ENCODE data around the gene MOB1A.

DNA sequence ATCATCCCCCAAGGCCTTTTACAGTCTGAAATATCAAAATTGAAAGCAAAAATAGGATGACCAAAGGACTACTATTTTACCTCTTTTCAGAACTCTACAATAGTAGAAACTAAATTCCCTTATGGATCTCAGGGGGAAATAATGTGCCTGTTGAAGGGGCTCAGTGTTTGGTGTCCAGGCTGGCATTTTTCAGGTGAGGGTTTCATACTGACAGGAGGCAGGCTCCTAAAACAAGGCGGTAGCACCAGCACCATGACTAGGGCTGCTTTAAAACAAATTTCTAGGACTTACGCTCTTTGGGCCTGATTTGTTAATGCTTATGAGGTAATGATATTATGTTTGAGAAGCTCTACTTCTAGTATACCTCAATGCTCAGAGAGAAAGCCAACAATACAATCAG is 25.7 kb downstream of the MOB1A start:
- TF ChIP-seq, protein P1, sequence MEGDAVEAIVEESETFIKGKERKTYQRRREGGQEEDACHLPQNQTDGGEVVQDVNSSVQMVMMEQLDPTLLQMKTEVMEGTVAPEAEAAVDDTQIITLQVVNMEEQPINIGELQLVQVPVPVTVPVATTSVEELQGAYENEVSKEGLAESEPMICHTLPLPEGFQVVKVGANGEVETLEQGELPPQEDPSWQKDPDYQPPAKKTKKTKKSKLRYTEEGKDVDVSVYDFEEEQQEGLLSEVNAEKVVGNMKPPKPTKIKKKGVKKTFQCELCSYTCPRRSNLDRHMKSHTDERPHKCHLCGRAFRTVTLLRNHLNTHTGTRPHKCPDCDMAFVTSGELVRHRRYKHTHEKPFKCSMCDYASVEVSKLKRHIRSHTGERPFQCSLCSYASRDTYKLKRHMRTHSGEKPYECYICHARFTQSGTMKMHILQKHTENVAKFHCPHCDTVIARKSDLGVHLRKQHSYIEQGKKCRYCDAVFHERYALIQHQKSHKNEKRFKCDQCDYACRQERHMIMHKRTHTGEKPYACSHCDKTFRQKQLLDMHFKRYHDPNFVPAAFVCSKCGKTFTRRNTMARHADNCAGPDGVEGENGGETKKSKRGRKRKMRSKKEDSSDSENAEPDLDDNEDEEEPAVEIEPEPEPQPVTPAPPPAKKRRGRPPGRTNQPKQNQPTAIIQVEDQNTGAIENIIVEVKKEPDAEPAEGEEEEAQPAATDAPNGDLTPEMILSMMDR (IDR thresholded peaks at IDR 0.05): no peak
- no peak for TF ChIP-seq POLR2A (IDR thresholded peaks at IDR 0.05)
